ENCODE measurements around the gene RAB3C.

The RAB3C gene

DNA sequence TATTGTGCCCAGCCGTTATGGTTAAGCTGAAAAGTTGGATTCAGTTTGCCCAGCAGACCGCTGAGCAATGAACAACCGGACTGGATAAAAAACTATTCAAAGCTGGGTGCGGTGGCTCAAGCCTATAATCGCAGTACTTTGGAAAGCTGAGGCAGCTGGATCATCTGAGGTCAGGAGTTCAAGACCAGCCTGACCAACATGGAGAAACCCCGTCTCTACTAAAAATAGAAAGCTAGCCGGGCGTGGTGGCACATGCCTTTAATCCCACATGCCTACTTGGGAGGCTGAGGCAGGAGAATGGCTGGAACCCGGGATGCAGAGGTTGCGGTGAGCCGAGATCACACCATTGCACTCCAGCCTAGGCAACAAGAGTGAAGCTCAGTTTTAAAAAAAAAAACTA is 318.4 kb downstream of the RAB3C start:
- DNase-seq (ENCODE audit: low read depth) = no peak
- TF ChIP-seq CTCF (IDR thresholded peaks at IDR 0.05; ENCODE audit: insufficient read depth, low read depth, low read length, missing control alignments) = no peak
- no peak overlapping the region for H3K4me3 ChIP-seq (ENCODE audit: low read depth, low read length)

DNA sequence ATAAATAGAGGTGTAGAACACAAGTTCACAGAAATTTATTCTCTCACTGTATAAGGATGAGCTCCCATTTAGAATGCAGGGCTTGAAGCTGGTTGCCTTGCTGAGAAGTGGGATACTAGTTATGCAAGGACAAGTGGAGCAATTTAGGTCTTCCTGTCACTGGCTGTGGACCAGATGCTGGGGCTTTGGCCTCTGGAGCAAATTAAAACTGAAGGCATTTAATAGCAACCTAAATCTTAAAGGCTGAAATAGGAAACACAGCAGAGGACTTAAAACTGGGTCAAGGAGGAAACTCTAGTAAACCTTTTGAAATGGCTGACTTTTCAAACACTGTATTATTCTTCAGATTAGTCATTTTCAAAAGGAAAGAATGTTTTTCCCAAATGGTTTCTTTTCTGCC is 319.4 kb downstream of the RAB3C start:
- H3K4me3 ChIP-seq (ENCODE audit: low read depth, low read length) = no peak overlapping the region
- no peak for DNase-seq (ENCODE audit: low read depth)
- TF ChIP-seq CTCF (IDR thresholded peaks at IDR 0.05; ENCODE audit: insufficient read depth, low read depth, low read length, missing control alignments) = no peak

- TF ChIP-seq CTCF (IDR thresholded peaks at IDR 0.05; ENCODE audit: insufficient read depth, low read depth, low read length, missing control alignments) = no peak
- DNase-seq (ENCODE audit: low read depth) = no peak
- no peak overlapping the region for H3K4me3 ChIP-seq (ENCODE audit: low read depth, low read length)
These were observed 319.9 kb downstream of the RAB3C start for GRCh38 chr5:58902765-58903164.

DNA sequence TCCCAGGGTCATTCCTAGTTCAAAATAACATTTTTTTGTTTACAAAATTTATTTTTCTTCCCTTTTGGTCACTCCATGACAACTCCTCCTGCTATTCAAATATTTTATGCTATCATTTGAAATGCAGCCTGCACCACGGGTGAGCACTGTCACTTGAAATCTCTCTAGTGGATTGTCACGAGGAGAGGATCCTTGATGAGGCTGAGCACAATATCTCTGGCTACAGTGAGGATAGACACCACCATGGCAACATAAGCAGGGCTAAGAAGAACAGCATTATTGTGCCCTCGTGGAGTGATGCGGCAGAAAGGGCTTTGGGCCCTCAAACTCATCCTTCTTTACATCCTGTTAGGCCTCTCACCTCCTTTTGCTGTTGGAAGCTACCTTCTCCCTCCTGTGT is 321.9 kb downstream of the RAB3C start:
- no peak for TF ChIP-seq CTCF (IDR thresholded peaks at IDR 0.05; ENCODE audit: insufficient read depth, low read depth, low read length, missing control alignments)
- H3K4me3 ChIP-seq (ENCODE audit: low read depth, low read length) = no peak overlapping the region
- DNase-seq (ENCODE audit: low read depth) = no peak

GRCh38 chr5:58905944-58906343 is 323.1 kb downstream of the RAB3C start:
- DNase-seq (ENCODE audit: low read depth) = no peak
- TF ChIP-seq CTCF (IDR thresholded peaks at IDR 0.05; ENCODE audit: insufficient read depth, low read depth, low read length, missing control alignments) = no peak

More at GRCh38 chr5:58905944-58906343, 323.1 kb downstream of the RAB3C start:
- H3K4me3 ChIP-seq (ENCODE audit: low read depth, low read length) = no peak overlapping the region
